GM18517 (cell line): ENCODE results near the gene ATXN7.

ENCODE experiments used
- ATAC-seq: cut with Tn5 transposase; IDR thresholded peaks from one replicate; pipeline ENCODE4 v1.9.1; 2021; ENCODE audit warnings: mild to moderate bottlenecking, moderate library complexity; ENCODE audit not compliant: unreplicated experiment

ATXN7 gene

GRCh38 chr3:63864008-63864964 lies 619 bp downstream of the ATXN7 start:
- ATAC-seq: peak; percentile 31

- ATAC-seq: no peak
Measured at GRCh38 chr3:63864965-63865327, 1.3 kb downstream of the ATXN7 start.

GRCh38 chr3:63867225-63867624 lies 3.6 kb downstream of the ATXN7 start:
- no peak for ATAC-seq

GRCh38 chr3:63869940-63870614 lies 6.4 kb downstream of the ATXN7 start:
- ATAC-seq: no peak

- ATAC-seq: no peak
Measured at GRCh38 chr3:63870615-63871005, 6.9 kb downstream of the ATXN7 start.

- no peak for ATAC-seq
Measured at GRCh38 chr3:63872135-63872924, 8.7 kb downstream of the ATXN7 start.

GRCh38 chr3:63874769-63875168 lies 11.1 kb downstream of the ATXN7 start:
- ATAC-seq: peak; percentile 49

GRCh38 chr3:63875510-63875909 lies 11.8 kb downstream of the ATXN7 start:
- no peak for ATAC-seq

- ATAC-seq: no peak
Measured at GRCh38 chr3:63876260-63876659, 12.6 kb downstream of the ATXN7 start.

GRCh38 chr3:63877737-63878393 lies 14.2 kb downstream of the ATXN7 start:
- ATAC-seq: no peak

GRCh38 chr3:63878394-63879060 lies 14.9 kb downstream of the ATXN7 start:
- no peak for ATAC-seq

- ATAC-seq: no peak
Measured at GRCh38 chr3:63880653-63881052, 17.0 kb downstream of the ATXN7 start.

GRCh38 chr3:63886858-63887257 lies 23.2 kb downstream of the ATXN7 start:
- no peak for ATAC-seq

- ATAC-seq: no peak
Measured at GRCh38 chr3:63891518-63891917, 27.9 kb downstream of the ATXN7 start.

- no peak for ATAC-seq
Measured at GRCh38 chr3:63892773-63893352, 29.2 kb downstream of the ATXN7 start.

- ATAC-seq: no peak
Measured at GRCh38 chr3:63895422-63896189, 31.9 kb downstream of the ATXN7 start.

GRCh38 chr3:63896332-63897030 lies 32.8 kb downstream of the ATXN7 start:
- peak; percentile 81 for ATAC-seq

GRCh38 chr3:63900010-63900409 lies 36.3 kb downstream of the ATXN7 start:
- ATAC-seq: no peak

GRCh38 chr3:63900459-63900858 lies 36.8 kb downstream of the ATXN7 start:
- ATAC-seq: no peak
